ENCODE results near the gene ROR1. TPM values are rescaled to one million over a fixed set of nuclear protein-coding genes. Genes with fewer than 3 reads are reported as not detected.
"Not testable (repeated sequence)": the region's sequence is repeated elsewhere in the genome, so short reads cannot be mapped to it uniquely, and the experiment has no call there.

ROR1 gene
- total and polyA plus RNA-seq, 4 experiments from 2014 or later, result not detected

DNA sequence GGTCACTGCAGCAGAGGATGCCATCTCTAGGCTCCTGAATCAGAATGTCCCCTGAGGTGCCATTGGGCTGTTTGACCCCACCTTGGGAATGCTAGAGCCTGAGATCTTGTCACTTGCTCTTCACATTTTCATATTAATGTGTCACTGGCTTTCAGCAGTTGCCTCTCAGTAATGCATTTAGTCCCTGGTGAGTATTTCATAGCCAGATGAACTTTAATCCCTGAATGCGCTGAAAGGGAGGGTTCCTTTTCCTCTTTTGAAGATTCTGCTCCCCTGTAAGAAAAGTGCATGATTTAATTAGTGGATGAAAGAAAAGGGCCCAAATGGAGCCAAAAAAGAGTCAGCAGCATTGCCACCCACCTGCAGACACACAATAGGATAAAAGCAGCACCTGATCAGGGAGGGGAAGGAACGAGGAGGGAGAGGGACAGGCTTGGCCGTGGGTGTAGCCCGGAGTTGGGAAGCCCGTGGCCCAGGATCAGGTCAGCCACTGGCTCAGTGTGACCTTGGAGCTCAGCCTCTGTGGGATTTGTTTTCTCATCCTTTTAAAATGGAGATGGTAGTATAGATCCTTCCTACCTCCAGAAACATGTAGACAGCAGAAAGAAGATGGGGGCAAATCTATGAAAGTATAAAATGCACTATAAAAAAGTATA is 31.1 kb downstream of the ROR1 start:
- CTCF ChIA-PET (ENCODE audit: partially characterized antibody), result no interaction called here
- Mint-ChIP-seq H3K27ac (no peak overlapping the region), H3K36me3 (no peaks in the 10 kb centered on the region), H3K4me3 (no peak overlapping the region), H3K9me3 (peaks cover 0 to 6% (median 0%) of the 10 kb centered on the region in 8 donors), H3K27me3 (peaks cover 2% of the 10 kb centered on the region in 2 donors), H3K4me1 (no peaks in the 10 kb centered on the region)
- POLR2A ChIA-PET (ENCODE audit: partially characterized antibody), result no interaction called here
- Histone ChIP-seq H3K27ac (ENCODE audit: low read depth, low read length) (no peak overlapping the region), H3K27me3 (ENCODE audit: insufficient read depth, low read length) (no peaks in the 10 kb centered on the region), H3K4me3 (ENCODE audit: low read length in 2 of 2) (no peak overlapping the region), H3K36me3 (ENCODE audit: insufficient read depth, low read length) (no peaks in the 10 kb centered on the region), H3K9me3 (ENCODE audit: control insufficient read depth in 1 of 2, low read length in 2 of 2) (no peaks in the 10 kb centered on the region), H3K4me1 (ENCODE audit: insufficient read depth, low read length) (no peaks in the 10 kb centered on the region)
- DNase-seq, result no peak
- intact Hi-C loops (cut with micrococcal nuclease), result no loop called here

DNA sequence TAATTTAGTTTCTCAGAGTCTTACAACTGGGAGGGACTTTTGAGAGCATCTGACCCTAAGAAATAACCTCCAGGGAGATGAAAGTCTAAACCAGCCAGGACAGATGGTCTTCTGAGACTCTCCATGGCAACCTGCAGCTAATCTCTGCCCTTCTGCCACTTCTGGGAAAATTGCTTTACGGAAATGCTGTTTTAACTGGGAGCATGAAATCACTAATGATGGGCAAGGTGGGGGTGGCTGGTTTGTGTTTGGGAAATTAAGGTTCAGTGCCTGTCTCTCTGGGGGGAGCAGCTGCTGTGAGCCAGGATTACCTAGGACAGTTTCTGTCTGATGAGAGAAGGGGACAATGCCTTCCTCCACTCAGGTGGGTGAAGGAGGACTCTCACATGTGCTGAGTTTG is 33.2 kb downstream of the ROR1 start:
- intact Hi-C loops (cut with micrococcal nuclease), result no loop called here
- Mint-ChIP-seq H3K27me3 (peaks cover 2% of the 10 kb centered on the region in 2 donors), H3K36me3 (no peaks in the 10 kb centered on the region), H3K4me3 (no peak overlapping the region), H3K27ac (no peak overlapping the region), H3K4me1 (no peaks in the 10 kb centered on the region), H3K9me3 (peaks cover 0 to 6% (median 0%) of the 10 kb centered on the region in 8 donors)
- POLR2A ChIA-PET (ENCODE audit: partially characterized antibody), result no interaction called here
- Histone ChIP-seq H3K27me3 (ENCODE audit: insufficient read depth, low read length) (no peaks in the 10 kb centered on the region), H3K27ac (ENCODE audit: low read depth, low read length) (no peak overlapping the region), H3K36me3 (ENCODE audit: insufficient read depth, low read length) (no peaks in the 10 kb centered on the region), H3K4me3 (ENCODE audit: low read length in 2 of 2) (no peak overlapping the region), H3K4me1 (ENCODE audit: insufficient read depth, low read length) (no peaks in the 10 kb centered on the region), H3K9me3 (ENCODE audit: control insufficient read depth in 1 of 2, low read length in 2 of 2) (no peaks in the 10 kb centered on the region)
- CTCF ChIA-PET (ENCODE audit: partially characterized antibody), result no interaction called here
- DNase-seq, result no peak

DNA sequence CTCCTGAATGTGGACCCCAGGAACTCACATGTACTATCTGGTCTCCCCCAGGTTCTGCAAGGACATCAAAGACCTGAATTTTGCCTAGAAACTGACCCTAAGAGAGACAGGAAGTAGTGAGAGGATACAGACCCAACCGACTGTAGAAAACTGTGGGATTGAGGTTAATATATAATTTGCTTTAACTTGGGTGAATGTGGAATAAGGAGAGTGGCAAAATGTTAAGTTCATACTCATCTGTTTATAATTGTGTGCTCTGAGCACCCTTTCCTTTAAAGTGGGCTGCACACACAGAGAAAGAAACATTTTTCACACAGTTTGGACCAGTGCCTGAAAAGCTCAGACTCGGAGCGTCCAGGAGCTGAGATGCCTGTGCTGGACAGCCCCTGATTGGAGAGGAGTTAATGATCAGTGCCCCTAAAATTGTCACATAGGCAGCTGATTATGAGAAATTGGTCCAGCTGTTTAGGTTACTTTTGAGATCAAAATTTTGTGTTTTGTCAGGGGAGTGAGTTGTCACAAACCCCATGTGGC is 37.2 kb downstream of the ROR1 start:
- H3K27me3 ChIP-seq (ENCODE audit: insufficient read depth, low read length), result no peaks in the 10 kb centered on the region
- H3K27me3 Mint-ChIP-seq, result no peaks in the 10 kb centered on the region
- DNase-seq, result no peak
- H3K36me3 Mint-ChIP-seq, result no peaks in the 10 kb centered on the region
- no peaks in the 10 kb centered on the region for H3K9me3 ChIP-seq (ENCODE audit: control insufficient read depth in 1 of 2, low read length in 2 of 2)
- H3K4me3 ChIP-seq (ENCODE audit: low read length in 2 of 2), result no peak overlapping the region
- H3K27ac ChIP-seq (ENCODE audit: low read depth, low read length), result no peak overlapping the region
- H3K9me3 Mint-ChIP-seq, result peaks cover 0 to 6% (median 0%) of the 10 kb centered on the region in 8 donors
- no peaks in the 10 kb centered on the region for H3K36me3 ChIP-seq (ENCODE audit: insufficient read depth, low read length)
- no peak overlapping the region for H3K4me3 Mint-ChIP-seq
- intact Hi-C loops (cut with micrococcal nuclease), result no loop called here
- ChIA-PET CTCF (ENCODE audit: partially characterized antibody) (no interaction called here), POLR2A (ENCODE audit: partially characterized antibody) (no interaction called here)
- no peaks in the 10 kb centered on the region for H3K4me1 Mint-ChIP-seq
- no peaks in the 10 kb centered on the region for H3K4me1 ChIP-seq (ENCODE audit: insufficient read depth, low read length)
- no peak overlapping the region for H3K27ac Mint-ChIP-seq

DNA sequence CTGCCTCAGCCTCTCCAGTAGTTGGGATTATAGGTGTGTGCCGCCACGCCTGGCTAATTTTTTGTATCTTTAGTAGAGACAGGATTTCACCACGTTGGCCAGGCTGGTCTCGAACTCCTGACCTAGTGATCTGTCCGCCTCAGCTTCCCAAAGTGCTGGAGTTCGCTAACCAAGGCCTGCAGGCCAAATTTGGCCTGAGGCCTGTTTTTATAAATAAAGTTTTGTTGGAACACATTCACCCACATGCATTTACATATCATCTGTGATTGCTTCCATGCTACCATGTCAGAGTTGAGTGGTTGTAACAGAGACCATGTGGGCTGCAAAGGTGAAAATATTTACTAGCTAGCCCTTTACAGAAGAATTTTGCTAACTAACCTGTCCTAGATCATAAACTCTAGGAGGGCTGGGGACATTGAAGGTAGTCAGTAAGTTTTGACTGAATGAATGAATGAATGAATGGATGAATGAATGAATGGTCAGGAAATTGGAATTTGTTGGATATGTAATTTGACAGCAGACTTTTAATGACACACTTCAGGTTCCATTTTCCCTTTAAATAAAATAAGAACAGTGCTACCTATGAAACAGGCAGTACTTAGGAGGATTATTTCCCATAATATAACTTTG is 38.4 kb downstream of the ROR1 start:
- Histone ChIP-seq H3K4me1 (ENCODE audit: insufficient read depth, low read length) (no peaks in the 10 kb centered on the region), H3K36me3 (ENCODE audit: insufficient read depth, low read length) (no peaks in the 10 kb centered on the region), H3K9me3 (ENCODE audit: control insufficient read depth in 1 of 2, low read length in 2 of 2) (no peaks in the 10 kb centered on the region), H3K27me3 (ENCODE audit: insufficient read depth, low read length) (no peaks in the 10 kb centered on the region), H3K27ac (ENCODE audit: low read depth, low read length) (no peak overlapping the region), H3K4me3 (ENCODE audit: low read length in 2 of 2) (no peak overlapping the region)
- intact Hi-C loops (cut with micrococcal nuclease), result no loop called here
- Mint-ChIP-seq H3K4me3 (no peak overlapping the region), H3K36me3 (no peaks in the 10 kb centered on the region), H3K27ac (no peak overlapping the region), H3K27me3 (peaks cover 3% of the 10 kb centered on the region in 2 donors), H3K4me1 (no peaks in the 10 kb centered on the region), H3K9me3 (peaks cover 0 to 11% (median 2%) of the 10 kb centered on the region in 8 donors)
- DNase-seq, result no peak
- ChIA-PET POLR2A (ENCODE audit: partially characterized antibody) (no interaction called here), CTCF (ENCODE audit: partially characterized antibody) (interaction anchor here (1.5 kb wide), 1 partner anchor 10 kb away, joined by 3 read pairs; no protein-coding TSS in a partner anchor)

DNA sequence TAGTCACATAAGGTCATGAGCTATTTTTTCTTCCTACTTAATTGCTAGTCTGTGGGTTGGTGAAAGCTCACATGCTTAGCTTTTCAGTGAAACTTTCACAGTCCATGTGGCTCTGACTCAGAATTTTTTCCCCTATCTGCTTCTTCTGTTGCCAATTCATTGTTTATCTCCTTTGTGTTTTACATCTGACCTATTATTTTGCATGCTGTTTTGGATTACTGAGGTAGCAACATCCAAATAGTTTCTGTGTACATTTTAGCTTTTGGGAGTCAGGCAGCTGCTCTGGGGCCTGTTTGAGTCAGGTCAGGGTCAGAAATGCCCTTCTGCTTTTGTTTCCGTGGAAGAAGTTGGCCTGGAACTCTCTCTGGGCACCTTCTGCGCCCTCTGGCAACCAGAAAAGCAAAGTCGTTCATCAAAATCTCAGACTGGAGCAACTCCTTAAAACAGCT is 40.0 kb downstream of the ROR1 start:
- H3K4me1 ChIP-seq (ENCODE audit: insufficient read depth, low read length), result no peaks in the 10 kb centered on the region
- DNase-seq, result no peak
- ChIA-PET POLR2A (ENCODE audit: partially characterized antibody) (no interaction called here), CTCF (ENCODE audit: partially characterized antibody) (no interaction called here)
- no peak overlapping the region for H3K27ac ChIP-seq (ENCODE audit: low read depth, low read length)
- no peak overlapping the region for H3K4me3 ChIP-seq (ENCODE audit: low read length in 2 of 2)
- H3K9me3 Mint-ChIP-seq, result peaks cover 0 to 6% (median 2%) of the 10 kb centered on the region in 8 donors
- no peaks in the 10 kb centered on the region for H3K27me3 ChIP-seq (ENCODE audit: insufficient read depth, low read length)
- H3K36me3 ChIP-seq (ENCODE audit: insufficient read depth, low read length), result no peaks in the 10 kb centered on the region
- no peak overlapping the region for H3K27ac Mint-ChIP-seq
- no peaks in the 10 kb centered on the region for H3K9me3 ChIP-seq (ENCODE audit: control insufficient read depth in 1 of 2, low read length in 2 of 2)
- no peaks in the 10 kb centered on the region for H3K4me1 Mint-ChIP-seq
- intact Hi-C loops (cut with micrococcal nuclease), result no loop called here
- H3K4me3 Mint-ChIP-seq, result no peak overlapping the region
- no peaks in the 10 kb centered on the region for H3K36me3 Mint-ChIP-seq
- peaks cover 6% of the 10 kb centered on the region in 2 donors for H3K27me3 Mint-ChIP-seq

DNA sequence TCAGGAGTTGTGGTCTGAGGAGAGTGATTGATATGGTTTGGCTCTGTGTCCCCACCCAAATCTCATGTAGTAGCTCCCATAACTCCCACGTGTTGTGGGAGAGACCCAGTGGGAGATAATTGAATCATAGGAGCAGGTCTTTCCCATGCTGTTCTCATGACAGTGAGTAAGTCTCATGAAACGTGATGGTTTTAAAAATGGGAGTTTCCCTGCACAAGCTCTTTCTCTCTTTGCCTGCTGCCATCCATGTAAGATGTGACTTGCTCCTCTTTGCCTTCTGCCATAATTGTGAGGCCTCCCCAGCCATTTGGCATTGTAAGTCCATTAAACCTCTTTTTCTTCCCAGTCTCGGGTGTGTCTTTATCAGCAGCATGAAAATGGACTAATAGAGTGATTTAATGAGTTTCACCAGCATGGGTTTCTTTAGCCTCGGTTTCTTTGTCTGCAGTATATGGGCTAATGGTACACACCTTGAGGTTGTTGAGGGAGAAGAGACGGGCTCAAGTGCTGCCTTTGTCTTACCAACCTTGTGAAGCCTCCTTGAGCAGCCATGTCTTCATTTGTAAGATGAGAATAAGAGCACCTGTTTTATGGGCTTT is 42.5 kb downstream of the ROR1 start:
- intact Hi-C loops (cut with micrococcal nuclease); H3K27ac Mint-ChIP-seq; H3K4me1 Mint-ChIP-seq; H3K27me3 ChIP-seq (ENCODE audit: insufficient read depth, low read length); H3K9me3 ChIP-seq (ENCODE audit: control insufficient read depth in 1 of 2, low read length in 2 of 2); H3K36me3 Mint-ChIP-seq; H3K27ac ChIP-seq (ENCODE audit: low read depth, low read length); POLR2A ChIA-PET (ENCODE audit: partially characterized antibody); H3K9me3 Mint-ChIP-seq; H3K4me1 ChIP-seq (ENCODE audit: insufficient read depth, low read length); DNase-seq; CTCF ChIA-PET (ENCODE audit: partially characterized antibody); H3K36me3 ChIP-seq (ENCODE audit: insufficient read depth, low read length); H3K4me3 ChIP-seq (ENCODE audit: low read length in 2 of 2); H3K4me3 Mint-ChIP-seq: not testable (repeated sequence)
- H3K27me3 Mint-ChIP-seq, result peaks cover 10 to 11% of the 10 kb centered on the region in 2 donors

DNA sequence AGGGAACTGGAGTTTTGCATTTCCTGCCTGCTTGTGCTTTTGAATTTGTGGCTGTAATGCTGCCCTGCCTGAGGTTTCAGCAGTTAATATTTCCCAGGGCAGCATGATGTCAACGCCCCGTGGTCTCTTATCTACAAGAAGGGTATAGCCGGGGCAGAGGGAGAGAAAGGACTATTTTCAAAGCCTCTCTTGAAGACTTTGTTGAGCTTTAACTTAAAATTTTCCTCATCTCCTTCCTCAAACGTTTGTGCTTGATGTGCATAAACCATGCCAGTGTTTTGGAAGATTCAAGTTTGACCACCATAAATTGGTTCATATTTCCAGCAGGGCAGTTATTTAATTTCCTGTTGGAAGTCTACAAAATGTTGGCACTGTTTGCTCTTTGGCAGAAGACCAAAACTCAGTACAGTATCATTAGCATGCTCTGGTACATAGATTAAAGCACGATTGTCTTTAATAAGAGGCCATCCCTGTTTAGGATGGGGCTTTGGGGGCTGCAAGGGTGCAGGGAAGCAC is 43.4 kb downstream of the ROR1 start:
- intact Hi-C loops (cut with micrococcal nuclease), result no loop called here
- ChIA-PET POLR2A (ENCODE audit: partially characterized antibody) (no interaction called here), CTCF (ENCODE audit: partially characterized antibody) (no interaction called here)
- no peak overlapping the region for H3K4me3 ChIP-seq (ENCODE audit: low read length in 2 of 2)
- H3K27ac ChIP-seq (ENCODE audit: low read depth, low read length), result no peak overlapping the region
- Mint-ChIP-seq H3K9me3 (peaks cover 0 to 6% (median 2%) of the 10 kb centered on the region in 8 donors), H3K27ac (no peak overlapping the region), H3K36me3 (no peaks in the 10 kb centered on the region), H3K4me1 (no peaks in the 10 kb centered on the region), H3K4me3 (no peak overlapping the region), H3K27me3 (peaks cover 10 to 11% of the 10 kb centered on the region in 2 donors)
- DNase-seq, result no peak
- no peaks in the 10 kb centered on the region for H3K4me1 ChIP-seq (ENCODE audit: insufficient read depth, low read length)
- H3K9me3 ChIP-seq (ENCODE audit: control insufficient read depth in 1 of 2, low read length in 2 of 2), result no peaks in the 10 kb centered on the region
- H3K27me3 ChIP-seq (ENCODE audit: insufficient read depth, low read length), result no peaks in the 10 kb centered on the region
- H3K36me3 ChIP-seq (ENCODE audit: insufficient read depth, low read length), result no peaks in the 10 kb centered on the region

Measured in CD4-positive, alpha-beta memory T cell (primary cell).